Keratinocyte (primary cell): ENCODE data around the gene PARD3.

Experiments
- CTCF ChIP-seq, 3 experiments: IDR thresholded peaks in 1 of 3; conservative IDR thresholded peaks in 1 of 3; optimal IDR thresholded peaks in 1 of 3; 2 replicates in 2 of 3; 3 replicates in 1 of 3; pipeline versions ENCODE3 to v1.5.1; 2011; ENCODE audit warnings: low read length in 3 of 3, mild to moderate bottlenecking in 3 of 3, moderate library complexity in 2 of 3, control low read depth in 1 of 3, inconsistent platforms in 1 of 3; ENCODE audit not compliant: insufficient read depth in 2 of 3; ENCODE audit errors: extremely low read depth in 1 of 3
- EZH2 ChIP-seq: IDR thresholded peaks from one replicate; pipeline ENCODE4 v1.6.1; 2012; ENCODE audit warnings: inconsistent platforms, mild to moderate bottlenecking, low read length, moderate library complexity

DNA sequence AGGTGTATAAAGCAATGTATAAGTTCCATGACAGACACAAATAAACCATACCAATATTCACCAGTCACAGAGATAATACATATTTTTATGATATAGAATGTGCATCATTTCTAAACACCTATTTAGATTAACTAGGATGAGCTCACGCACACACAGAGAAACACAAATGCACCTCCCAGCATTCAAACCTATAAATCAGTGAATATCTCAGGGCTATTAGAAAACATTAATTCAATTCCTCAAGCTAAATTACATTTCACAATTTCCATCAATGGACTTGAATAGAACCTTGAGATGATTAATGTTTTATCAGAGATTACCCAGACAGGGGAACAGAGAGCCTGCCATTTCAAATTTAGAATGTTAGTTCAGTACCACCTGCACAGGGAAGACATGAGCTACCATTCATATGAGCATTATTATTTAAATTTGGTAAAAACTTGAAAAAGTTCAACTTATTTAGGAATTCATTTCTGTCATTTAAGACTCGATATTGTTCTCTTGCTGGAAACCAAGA lies 221.7 kb downstream of the PARD3 start:
- TF ChIP-seq EZH2: no peak
- TF ChIP-seq CTCF (optimal IDR thresholded peaks at IDR 0.05 in 1 of 3, IDR thresholded peaks at IDR 0.05 in 1 of 3, conservative IDR thresholded peaks at IDR 0.05 in 1 of 3; ENCODE audit: extremely low read depth in 1 of 3, insufficient read depth in 2 of 3, low read length in 3 of 3): no peak
